H1 (cell line): ENCODE data around the gene AOPEP. TPM values are rescaled to one million over a fixed set of nuclear protein-coding genes. Genes with fewer than 3 reads are reported as not detected.

Experiments used
- CTCF ChIA-PET: fragments of 300-600 bp; sonication (Branson Sonifier 250); formaldehyde crosslinking; loops from one replicate; lab custom pipeline; 2021; ENCODE audit not compliant: partially characterized antibody; lab: Charles Lee
- POLR2A ChIA-PET: fragments of 300-600 bp; sonication (Branson Sonifier 250); formaldehyde crosslinking; loops from one replicate; lab custom pipeline; 2021; ENCODE audit warnings: inconsistent platforms; ENCODE audit not compliant: partially characterized antibody; lab: Charles Lee
- DNase-seq, 2 experiments: peaks; one replicate each; pipeline versions ENCODE4 v3.0.0 to v3.0.0-alpha.2; 2010 to 2022; ENCODE audit warnings: low spot score in 2 of 2, low read depth in 1 of 2, mixed read lengths in 1 of 2
- FAIRE-seq: peaks from 2 replicates; lab custom pipeline; 2011; peaks lifted over from hg19 to GRCh38; lab: Jason Lieb, UNC
- H2AFZ ChIP-seq: 2 replicates; pipeline ENCODE4 v1.8.1; 2012; ENCODE audit warnings: low read length, inconsistent platforms
- H2AK5ac ChIP-seq: 2 replicates; pipeline ENCODE4 v1.6.1; 2013; ENCODE audit warnings: low read depth, low read length
- H2BK120ac ChIP-seq: replicated peaks from 2 replicates; pipeline ENCODE3; 2013; ENCODE audit warnings: low read depth, low read length, inconsistent platforms
- H2BK12ac ChIP-seq: 2 replicates; pipeline ENCODE4 v1.6.1; 2013; ENCODE audit warnings: low read depth, low read length
- H2BK15ac ChIP-seq: 2 replicates; pipeline ENCODE4 v1.6.1; 2013; ENCODE audit warnings: low read length
- H2BK20ac ChIP-seq: 2 replicates; pipeline ENCODE4 v1.6.1; 2013; ENCODE audit warnings: low read length
- H2BK5ac ChIP-seq: 2 replicates; pipeline ENCODE4 v1.6.1; 2013; ENCODE audit warnings: low read depth, low read length
- H3K14ac ChIP-seq: 2 replicates; pipeline ENCODE4 v1.6.1; 2013; ENCODE audit warnings: inconsistent platforms; ENCODE audit not compliant: insufficient read length
- H3K18ac ChIP-seq: 2 replicates; pipeline ENCODE4 v1.6.1; 2013; ENCODE audit warnings: low read length; ENCODE audit errors: extremely low read depth
- H3K23ac ChIP-seq: 2 replicates; pipeline ENCODE4 v1.6.1; 2013; ENCODE audit warnings: inconsistent platforms; ENCODE audit not compliant: insufficient read length
- H3K23me2 ChIP-seq: 2 replicates; pipeline ENCODE4 v1.6.1; 2013; ENCODE audit warnings: low read depth, low read length
- H3K27ac ChIP-seq: 2 replicates; pipeline ENCODE4 v1.6.1; 2011; ENCODE audit warnings: low read depth, low read length, inconsistent platforms
- H3K27me3 ChIP-seq, 4 experiments: replicated peaks in 1 of 4; 1 replicate in 1 of 4; 2 replicates in 3 of 4; pipeline versions ENCODE4 v1.6.1 to v1.8.1; 2011 to 2013; ENCODE audit warnings: low read length in 3 of 4, mild to moderate bottlenecking in 3 of 4, inconsistent platforms in 2 of 4, mixed read lengths in 2 of 4, moderate library complexity in 1 of 4; ENCODE audit not compliant: control insufficient read depth in 3 of 4, insufficient read depth in 3 of 4; ENCODE audit errors: extremely low read depth in 1 of 4
- H3K36me3 ChIP-seq, 4 experiments: 2 replicates each; pipeline versions ENCODE4 v1.6.1 to v1.8.1; 2011 to 2013; ENCODE audit warnings: mild to moderate bottlenecking in 4 of 4, low read length in 3 of 4, moderate library complexity in 2 of 4, control low read depth in 1 of 4, inconsistent platforms in 1 of 4; ENCODE audit not compliant: insufficient read depth in 4 of 4, control insufficient read depth in 2 of 4
- H3K4ac ChIP-seq: replicated peaks from 2 replicates; pipeline ENCODE3; 2013; ENCODE audit warnings: low read length, low read depth, mixed read lengths, inconsistent platforms; ENCODE audit not compliant: insufficient read length
- H3K4me1 ChIP-seq, 4 experiments: replicated peaks in 1 of 4; 1 replicate in 1 of 4; 2 replicates in 3 of 4; pipeline versions ENCODE4 v1.6.1 to v1.8.1; 2011 to 2013; ENCODE audit warnings: low read length in 3 of 4, inconsistent platforms in 2 of 4, mixed read lengths in 1 of 4; ENCODE audit not compliant: insufficient read depth in 4 of 4, control insufficient read depth in 3 of 4
- H3K4me2 ChIP-seq, 2 experiments: 2 replicates each; pipeline versions ENCODE4 v1.6.1 to v1.8.1; 2011 to 2013; ENCODE audit warnings: low read depth in 2 of 2, low read length in 2 of 2, control low read depth in 1 of 2, inconsistent platforms in 1 of 2, mild to moderate bottlenecking in 1 of 2; ENCODE audit not compliant: insufficient read depth in 1 of 2
- H3K4me3 ChIP-seq, 4 experiments: fragments of 200-600, 300-600 bp in 1 of 4; sonication (generic), shearing (Covaris generic), sonication (Bioruptor Twin) in 1 of 4; 2 replicates each; pipeline versions ENCODE4 v1.5.1 to v1.8.1; 2011 to 2016; ENCODE audit warnings: low read length in 4 of 4, low read depth in 3 of 4, control low read depth in 2 of 4, inconsistent platforms in 2 of 4, mild to moderate bottlenecking in 2 of 4, mixed read lengths in 1 of 4, moderate library complexity in 1 of 4; ENCODE audit not compliant: insufficient read depth in 2 of 4; ENCODE audit errors: extremely low read depth in 1 of 4
- H3K56ac ChIP-seq: replicated peaks from 2 replicates; pipeline ENCODE3; 2013; ENCODE audit warnings: low read depth, mild to moderate bottlenecking, mixed read lengths, low read length, inconsistent platforms; ENCODE audit not compliant: insufficient read length
- H3K79me1 ChIP-seq: 2 replicates; pipeline ENCODE4 v1.6.1; 2013; ENCODE audit warnings: low read depth, low read length, control low read depth
- H3K79me2 ChIP-seq, 2 experiments: 2 replicates each; pipeline versions ENCODE4 v1.6.1 to v1.8.1; 2012 to 2013; ENCODE audit warnings: low read length in 2 of 2, mild to moderate bottlenecking in 2 of 2, inconsistent platforms in 1 of 2; ENCODE audit not compliant: insufficient read depth in 2 of 2, control insufficient read depth in 1 of 2
- H3K9ac ChIP-seq, 4 experiments: replicated peaks in 1 of 4; 1 replicate in 1 of 4; 2 replicates in 3 of 4; pipeline versions ENCODE4 v1.6.1 to v1.8.1; 2011 to 2013; ENCODE audit warnings: low read depth in 3 of 4, low read length in 3 of 4, control low read depth in 2 of 4, mild to moderate bottlenecking in 2 of 4, moderate library complexity in 2 of 4, inconsistent platforms in 1 of 4; ENCODE audit errors: extremely low read depth in 1 of 4
- H3K9me3 ChIP-seq, 2 experiments: 2 replicates each; pipeline versions ENCODE4 v1.6.1 to v1.8.1; 2012 to 2013; ENCODE audit warnings: mild to moderate bottlenecking in 2 of 2, moderate library complexity in 2 of 2, control low read depth in 1 of 2, inconsistent platforms in 1 of 2, low read depth in 1 of 2, low read length in 1 of 2, mixed read lengths in 1 of 2; ENCODE audit not compliant: insufficient read depth in 2 of 2
- H4K20me1 ChIP-seq, 2 experiments: replicated peaks in 1 of 2; 2 replicates each; pipeline versions ENCODE3 to v1.8.1; 2011 to 2013; ENCODE audit warnings: inconsistent platforms in 2 of 2, low read length in 2 of 2, mild to moderate bottlenecking in 1 of 2; ENCODE audit not compliant: insufficient read depth in 2 of 2, control insufficient read depth in 1 of 2
- H4K5ac ChIP-seq: 2 replicates; pipeline ENCODE4 v1.6.1; 2013; ENCODE audit warnings: low read length, low read depth, mixed read lengths, inconsistent platforms; ENCODE audit not compliant: insufficient read length
- H4K8ac ChIP-seq: 2 replicates; pipeline ENCODE4 v1.8.0; 2013; ENCODE audit warnings: mild to moderate bottlenecking, moderate library complexity, low read length, inconsistent platforms; ENCODE audit not compliant: insufficient read depth; ENCODE audit errors: extremely low read depth
- H4K91ac ChIP-seq: replicated peaks from 2 replicates; pipeline ENCODE3; 2013; ENCODE audit warnings: low read length, mixed read lengths, inconsistent platforms; ENCODE audit not compliant: insufficient read length
- BRCA1 ChIP-seq: IDR thresholded peaks from 2 replicates; pipeline ENCODE4 v1.6.1; 2012; ENCODE audit warnings: low read depth, low read length, improper control_type of control experiment
- CBX8 ChIP-seq: fragments of 300-800, 300-1000 bp; sonication (generic); IDR thresholded peaks from 2 replicates; pipeline ENCODE4 v1.7.1; 2016; ENCODE audit warnings: low read depth, low read length, borderline replicate concordance
- CTBP2 ChIP-seq: IDR thresholded peaks from 2 replicates; pipeline ENCODE4 v1.7.0; 2011; ENCODE audit warnings: borderline replicate concordance, mild to moderate bottlenecking, moderate library complexity, mixed read lengths, low read length; ENCODE audit not compliant: insufficient read depth, insufficient read length
- E2F6 ChIP-seq: IDR thresholded peaks from 2 replicates; pipeline ENCODE4 v1.6.1; 2012; ENCODE audit warnings: inconsistent platforms
- NRF1 ChIP-seq: IDR thresholded peaks from 2 replicates; pipeline ENCODE4 v1.6.1; 2011; ENCODE audit warnings: mild to moderate bottlenecking, low read depth, low read length, improper control_type of control experiment
- SIN3A ChIP-seq, 2 experiments: IDR thresholded peaks in 1 of 2; conservative IDR thresholded peaks in 1 of 2; 2 replicates each; pipeline ENCODE4 v1.6.1; 2011 to 2012; ENCODE audit warnings: low read length in 2 of 2, improper control_type of control experiment in 1 of 2, low read depth in 1 of 2, mild to moderate bottlenecking in 1 of 2
- SIRT6 ChIP-seq: IDR thresholded peaks from one replicate; pipeline ENCODE4 v1.7.1; 2012; ENCODE audit warnings: low read length, inconsistent platforms
- SP2 ChIP-seq: IDR thresholded peaks from 2 replicates; pipeline ENCODE4 v1.6.1; 2012; ENCODE audit warnings: mild to moderate bottlenecking, low read length, inconsistent platforms
- SP4 ChIP-seq: IDR thresholded peaks from 2 replicates; pipeline ENCODE4 v1.6.1; 2012; ENCODE audit warnings: low read length, inconsistent platforms
- TAF1 ChIP-seq: IDR thresholded peaks from 2 replicates; pipeline ENCODE4 v1.6.1; 2011; ENCODE audit warnings: mild to moderate bottlenecking, low read depth, low read length
- YY1 ChIP-seq: IDR thresholded peaks from 2 replicates; pipeline ENCODE4 v1.6.1; 2011; ENCODE audit warnings: low read depth, mild to moderate bottlenecking, low read length
- WGBS, 2 experiments: shearing (Covaris generic) in 1 of 2; methylation state at CpG; one replicate each; pipeline versions ENCODE4 v1.1.6 to v1.1.7; 2013 to 2015; ENCODE audit warnings: low lambda C conversion rate in 2 of 2, mixed read lengths in 2 of 2, inconsistent platforms in 1 of 2, low coverage in 1 of 2, missing lambda C conversion rate in 1 of 2; ENCODE audit not compliant: insufficient replicate concordance in 2 of 2, insufficient coverage in 1 of 2, insufficient read length in 1 of 2; ENCODE audit errors: extremely low coverage in 1 of 2, missing lambda C conversion rate in 1 of 2; 5-methylcytosine and 5-hydroxymethylcytosine counted together
- polyA plus RNA-seq, 7 experiments: library from polyadenylated mRNA; depleted of rRNA in 3 of 7; stranded (reverse) in 5 of 7; unstranded in 2 of 7; fragments of >200 nt in 5 of 7; fragments of 200-250 nt in 2 of 7; gene quantifications; 1 replicate in 5 of 7; 2 replicates in 1 of 7; 4 replicates in 1 of 7; pipeline versions ENCODE4 v1.2.1 to v1.2.3, GENCODE V29; 2011 to 2013; ENCODE audit warnings: missing spikeins in 2 of 7, mixed read lengths in 2 of 7
- total RNA-seq: library from RNA; stranded (reverse); fragmentation: NEBNext Ultra II Directional; extraction: Animal tissue kit (Norgen Biotek cat#: 25700); gene quantifications from 2 replicates; pipeline ENCODE4 v1.2.1, GENCODE V29; 2021

AOPEP gene
- total and polyA plus RNA-seq, 2 of the 8 experiments (the other 6 are each of a cell fraction or from before 2014, with no cell fraction given) = 6.1 to 14.3 TPM

GRCh38 chr9:95001720-95002119 lies 275.2 kb downstream of the AOPEP start:
- Histone ChIP-seq H3K56ac (no peak overlapping the region), H4K20me1 (peaks cover 0 to 3% of the 10 kb centered on the region in 2 experiments), H3K36me3 (no peaks in the 10 kb centered on the region), H4K8ac (no peak overlapping the region), H3K27ac (no peak overlapping the region), H3K4me2 (no peak overlapping the region), H2AFZ (no peak overlapping the region), H4K5ac (no peak overlapping the region), H3K27me3 (peaks cover 2 to 17% (median 13%) of the 10 kb centered on the region in 4 experiments), H3K79me1 (no peaks in the 10 kb centered on the region), H3K4me1 (peaks cover 0 to 3% (median 0%) of the 10 kb centered on the region in 4 experiments; a peak in 1 of 7 replicates), H3K9ac (no peak overlapping the region), H2AK5ac (no peak overlapping the region), H3K14ac (no peak overlapping the region), H2BK15ac (no peak overlapping the region), H3K23me2 (peaks cover 3% of the 10 kb centered on the region; the same call in 1 of the 2 replicates), H3K4me3 (no peak overlapping the region), H2BK12ac (no peak overlapping the region), H3K9me3 (no peaks in the 10 kb centered on the region; a peak in 1 of 4 replicates), H2BK5ac (no peak overlapping the region), H4K91ac (no peak overlapping the region), H2BK120ac (no peak overlapping the region), H3K79me2 (no peaks in the 10 kb centered on the region), H3K4ac (no peak overlapping the region), H2BK20ac (no peak overlapping the region), H3K18ac (no peak overlapping the region), H3K23ac (no peak overlapping the region)
- ChIA-PET POLR2A (no interaction called here), CTCF (interaction anchor here (0.6 to 0.7 kb wide), 3 partner anchors 13 to 149 kb away, joined by 3 to 6 read pairs (median 3); no protein-coding TSS in a partner anchor)
- WGBS, 2 experiments = 90% methylated on average over 7 of the region's 7 CpGs; no CpG with 5 or more reads in 1 of the 2 experiments
- TF ChIP-seq SIRT6 (no peak), CBX8 (no peak), TAF1 (no peak), YY1 (no peak), BRCA1 (no peak), SP4 (no peak), SP2 (no peak), E2F6 (no peak), NRF1 (no peak), CTBP2 (no peak), SIN3A (conservative IDR thresholded peaks at IDR 0.05 in 1 of 2, IDR thresholded peaks at IDR 0.05 in 1 of 2; ENCODE audit: low read depth in 1 of 2, low read length in 2 of 2) (no peak)
- FAIRE-seq (no peak), DNase-seq (no peak)
